Measurements from ENCODE around the gene ATP11A. TPM values are rescaled to one million over a fixed set of nuclear protein-coding genes. Genes with fewer than 3 reads are reported as not detected.

The ATP11A gene
- total and polyA plus RNA-seq, 9 of the 15 experiments (the other 6 are each of a cell fraction or from before 2014, with no cell fraction given), result 0.38 to 34.2 (median 4.2) TPM

DNA sequence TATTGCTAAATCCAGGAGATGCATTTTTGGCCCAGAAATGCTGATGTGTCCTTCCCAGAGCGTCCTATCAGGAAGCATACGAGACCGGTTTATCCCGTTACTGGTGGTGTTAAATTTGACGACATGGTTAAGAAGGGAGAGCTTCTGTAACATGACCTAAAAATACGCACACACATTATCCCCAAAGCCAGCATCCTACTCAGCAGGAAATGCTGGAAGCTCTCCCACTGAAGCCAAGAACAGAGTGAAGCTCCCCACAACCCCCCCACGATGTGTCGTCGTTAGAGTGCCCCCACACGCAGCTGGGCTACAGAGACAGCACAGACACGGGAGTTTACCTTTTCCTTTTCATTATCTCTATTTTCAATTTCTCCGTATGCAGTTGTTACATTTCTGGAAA lies 234.1 kb downstream of the ATP11A start:
- WGBS (ENCODE audit: insufficient coverage, low coverage, missing lambda C conversion rate), result 0% methylated on average over 10 of the region's 12 CpGs
- Histone ChIP-seq H3K4me1 (replicated peaks in 1 of 2; ENCODE audit: control insufficient read depth in 2 of 2, insufficient read depth in 2 of 2, low read length in 2 of 2) (no peaks in the 10 kb centered on the region), H3K9me1 (ENCODE audit: control insufficient read depth, insufficient read depth, low read length) (no peaks in the 10 kb centered on the region), H2AFZ (ENCODE audit: low read depth, low read length) (no peak overlapping the region), H3K27ac (ENCODE audit: extremely low read depth, low read depth, low read length) (no peak overlapping the region), H3K27me3 (ENCODE audit: control insufficient read depth in 2 of 2, insufficient read depth in 2 of 2, low read length in 2 of 2) (peaks cover 13 to 29% of the 10 kb centered on the region in 2 experiments; a peak in 4 of 5 replicates), H3K79me2 (ENCODE audit: control insufficient read depth, insufficient read depth, low read length) (no peaks in the 10 kb centered on the region), H3K4me3 (no peak overlapping the region), H3K4me2 (ENCODE audit: insufficient read depth, low read length) (no peak overlapping the region), H3K9me3 (replicated peaks; ENCODE audit: control insufficient read depth, insufficient read depth, low read depth, low read length) (no peaks in the 10 kb centered on the region; the same call in 1 of the 2 replicates), H4K20me1 (replicated peaks; ENCODE audit: control insufficient read depth, insufficient read depth, low read length) (no peaks in the 10 kb centered on the region), H3K36me3 (ENCODE audit: control insufficient read depth, insufficient read depth, low read length) (no peaks in the 10 kb centered on the region), H3K9ac (ENCODE audit: insufficient read depth in 1 of 2, low read depth in 2 of 2, low read length in 2 of 2) (no peak overlapping the region)
- FAIRE-seq (no peak), ATAC-seq (no peak), DNase-seq (ENCODE audit: extremely low read depth in 1 of 4, low spot score in 3 of 4) (no peak)
- ChIA-PET CTCF (ENCODE audit: low intra/inter-chr PET ratio) (no interaction called here), POLR2A (no interaction called here)
- in situ Hi-C loops (cut with MboI), result no loop called here
- BruUV-seq (replicated peaks), result no TSS peak
- intact Hi-C loops (cut with micrococcal nuclease), result no loop called here
- no peak for TF ChIP-seq DIDO1 (tag; IDR thresholded peaks at IDR 0.05; ENCODE audit: low read depth)
- TF ChIP-seq, protein P1, sequence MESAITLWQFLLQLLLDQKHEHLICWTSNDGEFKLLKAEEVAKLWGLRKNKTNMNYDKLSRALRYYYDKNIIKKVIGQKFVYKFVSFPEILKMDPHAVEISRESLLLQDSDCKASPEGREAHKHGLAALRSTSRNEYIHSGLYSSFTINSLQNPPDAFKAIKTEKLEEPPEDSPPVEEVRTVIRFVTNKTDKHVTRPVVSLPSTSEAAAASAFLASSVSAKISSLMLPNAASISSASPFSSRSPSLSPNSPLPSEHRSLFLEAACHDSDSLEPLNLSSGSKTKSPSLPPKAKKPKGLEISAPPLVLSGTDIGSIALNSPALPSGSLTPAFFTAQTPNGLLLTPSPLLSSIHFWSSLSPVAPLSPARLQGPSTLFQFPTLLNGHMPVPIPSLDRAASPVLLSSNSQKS (CRISPR knock-in tag; IDR thresholded peaks at IDR 0.05), result no peak
- TF ChIP-seq ZNF77 (CRISPR knock-in tag; IDR thresholded peaks at IDR 0.05), result no peak
- TF ChIP-seq ETV5 (CRISPR knock-in tag; IDR thresholded peaks at IDR 0.05; ENCODE audit: low read depth), result no peak
- TF ChIP-seq SP2 (IDR thresholded peaks at IDR 0.05; ENCODE audit: extremely low read depth, low read depth, low read length, poor library complexity, severe bottlenecking), result no peak
- TF ChIP-seq, protein P2, sequence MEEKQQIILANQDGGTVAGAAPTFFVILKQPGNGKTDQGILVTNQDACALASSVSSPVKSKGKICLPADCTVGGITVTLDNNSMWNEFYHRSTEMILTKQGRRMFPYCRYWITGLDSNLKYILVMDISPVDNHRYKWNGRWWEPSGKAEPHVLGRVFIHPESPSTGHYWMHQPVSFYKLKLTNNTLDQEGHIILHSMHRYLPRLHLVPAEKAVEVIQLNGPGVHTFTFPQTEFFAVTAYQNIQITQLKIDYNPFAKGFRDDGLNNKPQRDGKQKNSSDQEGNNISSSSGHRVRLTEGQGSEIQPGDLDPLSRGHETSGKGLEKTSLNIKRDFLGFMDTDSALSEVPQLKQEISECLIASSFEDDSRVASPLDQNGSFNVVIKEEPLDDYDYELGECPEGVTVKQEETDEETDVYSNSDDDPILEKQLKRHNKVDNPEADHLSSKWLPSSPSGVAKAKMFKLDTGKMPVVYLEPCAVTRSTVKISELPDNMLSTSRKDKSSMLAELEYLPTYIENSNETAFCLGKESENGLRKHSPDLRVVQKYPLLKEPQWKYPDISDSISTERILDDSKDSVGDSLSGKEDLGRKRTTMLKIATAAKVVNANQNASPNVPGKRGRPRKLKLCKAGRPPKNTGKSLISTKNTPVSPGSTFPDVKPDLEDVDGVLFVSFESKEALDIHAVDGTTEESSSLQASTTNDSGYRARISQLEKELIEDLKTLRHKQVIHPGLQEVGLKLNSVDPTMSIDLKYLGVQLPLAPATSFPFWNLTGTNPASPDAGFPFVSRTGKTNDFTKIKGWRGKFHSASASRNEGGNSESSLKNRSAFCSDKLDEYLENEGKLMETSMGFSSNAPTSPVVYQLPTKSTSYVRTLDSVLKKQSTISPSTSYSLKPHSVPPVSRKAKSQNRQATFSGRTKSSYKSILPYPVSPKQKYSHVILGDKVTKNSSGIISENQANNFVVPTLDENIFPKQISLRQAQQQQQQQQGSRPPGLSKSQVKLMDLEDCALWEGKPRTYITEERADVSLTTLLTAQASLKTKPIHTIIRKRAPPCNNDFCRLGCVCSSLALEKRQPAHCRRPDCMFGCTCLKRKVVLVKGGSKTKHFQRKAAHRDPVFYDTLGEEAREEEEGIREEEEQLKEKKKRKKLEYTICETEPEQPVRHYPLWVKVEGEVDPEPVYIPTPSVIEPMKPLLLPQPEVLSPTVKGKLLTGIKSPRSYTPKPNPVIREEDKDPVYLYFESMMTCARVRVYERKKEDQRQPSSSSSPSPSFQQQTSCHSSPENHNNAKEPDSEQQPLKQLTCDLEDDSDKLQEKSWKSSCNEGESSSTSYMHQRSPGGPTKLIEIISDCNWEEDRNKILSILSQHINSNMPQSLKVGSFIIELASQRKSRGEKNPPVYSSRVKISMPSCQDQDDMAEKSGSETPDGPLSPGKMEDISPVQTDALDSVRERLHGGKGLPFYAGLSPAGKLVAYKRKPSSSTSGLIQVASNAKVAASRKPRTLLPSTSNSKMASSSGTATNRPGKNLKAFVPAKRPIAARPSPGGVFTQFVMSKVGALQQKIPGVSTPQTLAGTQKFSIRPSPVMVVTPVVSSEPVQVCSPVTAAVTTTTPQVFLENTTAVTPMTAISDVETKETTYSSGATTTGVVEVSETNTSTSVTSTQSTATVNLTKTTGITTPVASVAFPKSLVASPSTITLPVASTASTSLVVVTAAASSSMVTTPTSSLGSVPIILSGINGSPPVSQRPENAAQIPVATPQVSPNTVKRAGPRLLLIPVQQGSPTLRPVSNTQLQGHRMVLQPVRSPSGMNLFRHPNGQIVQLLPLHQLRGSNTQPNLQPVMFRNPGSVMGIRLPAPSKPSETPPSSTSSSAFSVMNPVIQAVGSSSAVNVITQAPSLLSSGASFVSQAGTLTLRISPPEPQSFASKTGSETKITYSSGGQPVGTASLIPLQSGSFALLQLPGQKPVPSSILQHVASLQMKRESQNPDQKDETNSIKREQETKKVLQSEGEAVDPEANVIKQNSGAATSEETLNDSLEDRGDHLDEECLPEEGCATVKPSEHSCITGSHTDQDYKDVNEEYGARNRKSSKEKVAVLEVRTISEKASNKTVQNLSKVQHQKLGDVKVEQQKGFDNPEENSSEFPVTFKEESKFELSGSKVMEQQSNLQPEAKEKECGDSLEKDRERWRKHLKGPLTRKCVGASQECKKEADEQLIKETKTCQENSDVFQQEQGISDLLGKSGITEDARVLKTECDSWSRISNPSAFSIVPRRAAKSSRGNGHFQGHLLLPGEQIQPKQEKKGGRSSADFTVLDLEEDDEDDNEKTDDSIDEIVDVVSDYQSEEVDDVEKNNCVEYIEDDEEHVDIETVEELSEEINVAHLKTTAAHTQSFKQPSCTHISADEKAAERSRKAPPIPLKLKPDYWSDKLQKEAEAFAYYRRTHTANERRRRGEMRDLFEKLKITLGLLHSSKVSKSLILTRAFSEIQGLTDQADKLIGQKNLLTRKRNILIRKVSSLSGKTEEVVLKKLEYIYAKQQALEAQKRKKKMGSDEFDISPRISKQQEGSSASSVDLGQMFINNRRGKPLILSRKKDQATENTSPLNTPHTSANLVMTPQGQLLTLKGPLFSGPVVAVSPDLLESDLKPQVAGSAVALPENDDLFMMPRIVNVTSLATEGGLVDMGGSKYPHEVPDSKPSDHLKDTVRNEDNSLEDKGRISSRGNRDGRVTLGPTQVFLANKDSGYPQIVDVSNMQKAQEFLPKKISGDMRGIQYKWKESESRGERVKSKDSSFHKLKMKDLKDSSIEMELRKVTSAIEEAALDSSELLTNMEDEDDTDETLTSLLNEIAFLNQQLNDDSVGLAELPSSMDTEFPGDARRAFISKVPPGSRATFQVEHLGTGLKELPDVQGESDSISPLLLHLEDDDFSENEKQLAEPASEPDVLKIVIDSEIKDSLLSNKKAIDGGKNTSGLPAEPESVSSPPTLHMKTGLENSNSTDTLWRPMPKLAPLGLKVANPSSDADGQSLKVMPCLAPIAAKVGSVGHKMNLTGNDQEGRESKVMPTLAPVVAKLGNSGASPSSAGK (IDR thresholded peaks at IDR 0.05), result no peak
- TF ChIP-seq BRD9 (IDR thresholded peaks at IDR 0.05; ENCODE audit: low read depth, partially characterized antibody), result no peak
- TF ChIP-seq, protein P3, sequence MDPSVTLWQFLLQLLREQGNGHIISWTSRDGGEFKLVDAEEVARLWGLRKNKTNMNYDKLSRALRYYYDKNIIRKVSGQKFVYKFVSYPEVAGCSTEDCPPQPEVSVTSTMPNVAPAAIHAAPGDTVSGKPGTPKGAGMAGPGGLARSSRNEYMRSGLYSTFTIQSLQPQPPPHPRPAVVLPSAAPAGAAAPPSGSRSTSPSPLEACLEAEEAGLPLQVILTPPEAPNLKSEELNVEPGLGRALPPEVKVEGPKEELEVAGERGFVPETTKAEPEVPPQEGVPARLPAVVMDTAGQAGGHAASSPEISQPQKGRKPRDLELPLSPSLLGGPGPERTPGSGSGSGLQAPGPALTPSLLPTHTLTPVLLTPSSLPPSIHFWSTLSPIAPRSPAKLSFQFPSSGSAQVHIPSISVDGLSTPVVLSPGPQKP (CRISPR knock-in tag; IDR thresholded peaks at IDR 0.05), result no peak
- TF ChIP-seq TBP (optimal IDR thresholded peaks at IDR 0.05; ENCODE audit: low read depth, low read length), result no peak
- no peak for TF ChIP-seq MYNN (IDR thresholded peaks at IDR 0.05)
- no peak for TF ChIP-seq MYNN (CRISPR knock-in tag; IDR thresholded peaks at IDR 0.05)
